B cell (primary cell): ENCODE results near the gene ATXN1.

ENCODE experiments used
- EZH2 ChIP-seq: IDR thresholded peaks from 2 replicates; pipeline ENCODE4 v1.6.1; 2012; ENCODE audit warnings: borderline replicate concordance, low read depth, mild to moderate bottlenecking, moderate library complexity, low read length; ENCODE audit not compliant: insufficient read depth, poor library complexity, severe bottlenecking
- TF ChIP-seq, protein P1 (sequence below): fragments of 200-600 bp; IDR thresholded peaks from one replicate; pipeline ENCODE4 v1.8.0; 2022; ENCODE audit warnings: antibody characterized with exemption, mild to moderate bottlenecking

DNA sequence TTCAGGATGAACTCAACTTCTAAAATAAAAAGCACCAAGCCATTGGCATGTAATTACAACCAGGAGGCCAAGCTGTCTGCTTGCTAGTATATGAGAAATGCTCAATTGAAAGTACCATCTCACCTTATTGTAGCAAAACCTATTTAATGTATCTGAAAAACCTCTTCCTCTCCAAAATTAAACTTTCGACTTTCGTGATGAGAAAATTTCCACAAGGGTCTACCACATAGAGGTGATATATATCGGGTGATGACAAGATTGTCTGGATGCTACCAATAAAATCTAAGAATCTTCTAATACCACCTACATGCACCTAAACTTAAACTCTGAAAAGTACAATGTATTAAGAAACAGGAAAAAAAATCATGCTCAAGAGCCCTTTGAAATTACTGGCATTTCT is 74.2 kb downstream of the ATXN1 start:
- TF ChIP-seq, protein P1, sequence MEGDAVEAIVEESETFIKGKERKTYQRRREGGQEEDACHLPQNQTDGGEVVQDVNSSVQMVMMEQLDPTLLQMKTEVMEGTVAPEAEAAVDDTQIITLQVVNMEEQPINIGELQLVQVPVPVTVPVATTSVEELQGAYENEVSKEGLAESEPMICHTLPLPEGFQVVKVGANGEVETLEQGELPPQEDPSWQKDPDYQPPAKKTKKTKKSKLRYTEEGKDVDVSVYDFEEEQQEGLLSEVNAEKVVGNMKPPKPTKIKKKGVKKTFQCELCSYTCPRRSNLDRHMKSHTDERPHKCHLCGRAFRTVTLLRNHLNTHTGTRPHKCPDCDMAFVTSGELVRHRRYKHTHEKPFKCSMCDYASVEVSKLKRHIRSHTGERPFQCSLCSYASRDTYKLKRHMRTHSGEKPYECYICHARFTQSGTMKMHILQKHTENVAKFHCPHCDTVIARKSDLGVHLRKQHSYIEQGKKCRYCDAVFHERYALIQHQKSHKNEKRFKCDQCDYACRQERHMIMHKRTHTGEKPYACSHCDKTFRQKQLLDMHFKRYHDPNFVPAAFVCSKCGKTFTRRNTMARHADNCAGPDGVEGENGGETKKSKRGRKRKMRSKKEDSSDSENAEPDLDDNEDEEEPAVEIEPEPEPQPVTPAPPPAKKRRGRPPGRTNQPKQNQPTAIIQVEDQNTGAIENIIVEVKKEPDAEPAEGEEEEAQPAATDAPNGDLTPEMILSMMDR, result no peak
- TF ChIP-seq EZH2, result no peak
